NCI-H345 treated with DMSO at 0.1 percent for 48 hours (cell line): ENCODE data around the gene SLC49A3.
A peak's percentile ranks its signal among the peaks of the same experiment; 100 is the strongest.

ENCODE experiments used
- DNase-seq: peaks from one replicate; lab custom pipeline; 2025; ENCODE audit not compliant: unreplicated experiment; lab: John Stamatoyannopoulos, UW

Gene SLC49A3

GRCh38 chr4:634599-634985 is 54.4 kb downstream of the SLC49A3 start:
- DNase-seq: no peak

GRCh38 chr4:633976-634598 is 54.9 kb downstream of the SLC49A3 start:
- no peak for DNase-seq

GRCh38 chr4:633406-633805 is 55.5 kb downstream of the SLC49A3 start:
- no peak for DNase-seq

GRCh38 chr4:632926-633325 is 56.0 kb downstream of the SLC49A3 start:
- DNase-seq: peak; percentile 3

- DNase-seq: no peak
Measured at GRCh38 chr4:632196-632790, 56.7 kb downstream of the SLC49A3 start.
